Left cardiac atrium (tissue), 4 donors: Measurements from ENCODE around the gene ATG7. TPM values are rescaled to one million over a fixed set of nuclear protein-coding genes. Genes with fewer than 3 reads are reported as not detected.
"Not testable (repeated sequence)": the region's sequence is repeated elsewhere in the genome, so short reads cannot be mapped to it uniquely, and the experiment has no call there.

Experiments used
- ATAC-seq, 2 donors: fragments of 200-7000 bp; cut with Tn5 transposase; one replicate each; pipeline ENCODE4 v1.9.1; 2020; ENCODE audit warnings: mild to moderate bottlenecking in 2 of 2, moderate library complexity in 2 of 2
- DNase-seq: peaks from one replicate; pipeline ENCODE4 v3.0.0-alpha.2; 2020
- intact Hi-C, 2 donors: fragments of 100-400 bp; cut with DNase I; formaldehyde crosslinking; loops; one replicate each; pipeline versions ENCODE4 v1.14.1 to v1.15.1; 2022 to 2023
- total RNA-seq, 2 donors: library from RNA; stranded (reverse); fragmentation: NEBNext Ultra II Directional; extraction: Animal tissue kit (Norgen Biotek cat#: 25700); gene quantifications; one replicate each; pipeline ENCODE4 v1.2.1, GENCODE V29; 2021
- donor health status: DM: no; HTN: yes; CAD: no.
- donor health status: DM: no; HTN: yes; CAD: no; lungs with severe emphysema.
- donor health status: DM: yes; HTN: yes; CAD: no.
- donor health status: Dilated cardiomyopathy.

ATG7 gene
- total RNA-seq, 2 donors from 2014 or later, result 21.7 to 22.8 TPM

DNA sequence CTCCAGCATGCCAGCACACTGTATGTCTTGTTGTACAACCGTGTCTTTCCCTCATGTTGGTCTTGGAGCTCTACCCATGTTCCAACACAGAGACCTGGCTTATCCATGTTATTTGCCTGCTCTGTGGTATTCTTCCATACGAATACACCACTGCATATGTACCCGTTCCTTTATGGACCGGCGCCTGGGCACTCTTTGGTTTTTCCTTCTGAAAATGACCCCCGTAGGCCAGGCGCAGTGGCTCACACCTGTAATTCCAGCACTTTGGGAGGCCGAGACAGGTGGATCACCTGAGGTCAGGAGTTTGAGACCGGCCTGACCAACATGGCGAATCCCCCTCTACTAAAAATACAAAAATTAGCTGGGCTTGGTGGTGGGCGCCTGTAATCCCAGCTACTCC lies 300.5 kb downstream of the ATG7 start:
- ATAC-seq, DNase-seq, intact Hi-C loops: not testable (repeated sequence)

DNA sequence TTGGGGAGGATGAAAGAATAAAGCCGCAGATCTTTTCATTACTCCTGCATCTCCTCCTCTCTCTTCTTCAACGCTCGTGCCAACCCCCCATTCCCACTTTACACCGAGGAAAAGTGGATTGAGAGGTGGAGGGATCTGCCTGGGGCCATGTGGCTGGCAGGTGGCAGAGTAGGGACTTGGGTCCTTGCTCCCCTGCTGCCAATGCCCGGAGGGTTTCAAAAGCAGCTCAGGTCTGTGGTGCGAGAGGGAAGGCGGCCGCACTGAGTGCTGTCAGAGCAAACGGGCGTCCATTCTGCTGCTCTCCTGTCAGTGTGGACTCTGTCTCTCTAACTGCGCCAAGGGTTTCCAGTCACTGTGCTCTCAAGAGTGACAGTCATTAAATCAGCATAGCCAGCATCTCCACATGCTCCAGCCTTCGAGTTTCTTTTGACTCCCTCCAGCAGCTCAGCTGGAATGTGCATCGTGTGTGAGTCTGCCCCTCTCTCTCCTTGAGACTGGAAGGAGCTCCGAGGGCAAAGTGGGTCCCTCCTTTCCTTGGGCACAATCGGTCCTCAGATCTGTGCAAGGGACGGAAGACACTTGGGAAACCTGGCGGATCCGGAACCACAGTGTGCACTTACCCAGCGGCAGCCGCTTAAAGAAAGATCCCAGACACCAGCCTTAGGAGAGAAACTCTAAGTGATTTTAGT lies 302.9 kb downstream of the ATG7 start:
- intact Hi-C loops, result no loop called here
- DNase-seq (no peak), ATAC-seq (no peak)

DNA sequence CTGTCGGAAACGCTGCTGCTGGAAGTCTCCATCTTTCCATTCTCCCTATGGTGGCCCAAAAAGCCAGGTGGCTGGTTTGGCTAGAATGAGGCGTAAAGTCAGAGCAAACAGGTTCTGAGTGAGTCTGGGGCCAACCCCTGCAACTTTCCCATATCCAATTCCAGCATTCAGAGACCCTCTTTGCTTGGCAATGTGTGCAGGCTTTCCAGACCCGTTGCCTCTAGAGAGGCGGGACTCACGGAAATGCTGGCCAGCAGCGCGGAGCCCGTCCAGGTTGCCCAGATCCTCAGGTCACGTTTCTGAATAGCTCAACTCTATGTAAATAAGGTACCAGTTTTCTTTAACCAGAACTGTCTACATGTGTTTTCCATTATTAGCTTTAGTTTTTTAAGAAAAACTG lies 303.5 kb downstream of the ATG7 start:
- intact Hi-C loops, result no loop called here
- ATAC-seq (no peak), DNase-seq (no peak)

DNA sequence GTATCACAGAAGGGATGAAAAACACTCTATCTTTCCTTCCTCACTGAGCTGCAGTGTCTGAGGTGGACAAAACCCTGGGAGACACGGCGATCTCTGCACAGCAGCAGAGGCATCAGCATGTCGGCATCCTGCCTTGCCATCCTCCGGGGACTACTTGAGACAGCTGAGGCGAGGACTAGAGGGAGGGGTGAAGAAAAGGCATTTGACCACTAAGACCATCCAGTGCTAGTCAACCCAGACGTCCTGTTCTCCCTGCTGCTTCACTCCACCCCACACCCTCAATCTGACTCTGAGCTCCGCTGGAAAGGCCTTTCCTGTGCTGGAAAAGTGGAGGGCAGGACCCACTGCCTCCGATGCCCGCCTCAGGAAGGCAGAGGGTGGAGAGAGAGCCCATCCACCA lies 304.3 kb downstream of the ATG7 start:
- intact Hi-C loops, result no loop called here
- peak; percentile 35 to 46 for ATAC-seq
- no peak for DNase-seq

DNA sequence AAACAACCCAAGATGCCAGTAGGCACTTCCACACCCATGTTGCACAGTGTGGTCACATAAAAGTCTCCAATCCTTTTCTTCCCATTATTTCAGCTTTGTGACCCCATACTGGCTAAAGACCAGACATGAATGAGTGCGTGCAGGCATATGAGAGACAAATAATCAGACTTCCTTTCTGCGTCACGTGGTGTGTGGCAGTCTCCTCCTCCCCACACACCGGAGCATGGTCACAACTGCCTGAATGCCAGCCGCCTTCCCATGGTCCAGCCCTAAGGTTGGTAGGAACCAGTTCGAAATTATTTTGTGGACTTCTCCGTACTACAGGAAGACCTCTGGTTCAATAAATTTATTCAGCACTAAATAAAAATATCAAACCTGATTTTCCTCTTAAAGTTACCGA lies 306.0 kb downstream of the ATG7 start:
- DNase-seq, result no peak
- intact Hi-C loops, result no loop called here
- no peak for ATAC-seq

DNA sequence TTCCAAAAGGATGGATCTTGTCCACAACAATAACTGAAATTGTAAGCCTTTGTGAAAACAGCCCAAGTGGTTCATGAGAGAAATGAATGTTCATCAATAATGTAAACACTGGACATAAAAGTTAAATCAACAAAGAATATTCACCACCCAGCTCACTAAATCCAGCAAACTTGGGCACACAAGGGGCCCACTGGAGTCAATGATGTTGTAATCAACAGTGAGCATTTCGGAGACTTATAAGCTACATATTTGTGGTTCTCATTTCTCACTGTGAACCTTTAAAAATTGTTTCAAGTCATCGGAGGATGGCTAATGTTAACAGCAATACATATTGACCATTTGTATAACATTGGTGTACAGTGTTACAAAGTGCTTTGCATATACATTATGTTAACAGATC lies 308.4 kb downstream of the ATG7 start:
- DNase-seq (no peak), ATAC-seq (no peak)
- intact Hi-C loops, result no loop called here

DNA sequence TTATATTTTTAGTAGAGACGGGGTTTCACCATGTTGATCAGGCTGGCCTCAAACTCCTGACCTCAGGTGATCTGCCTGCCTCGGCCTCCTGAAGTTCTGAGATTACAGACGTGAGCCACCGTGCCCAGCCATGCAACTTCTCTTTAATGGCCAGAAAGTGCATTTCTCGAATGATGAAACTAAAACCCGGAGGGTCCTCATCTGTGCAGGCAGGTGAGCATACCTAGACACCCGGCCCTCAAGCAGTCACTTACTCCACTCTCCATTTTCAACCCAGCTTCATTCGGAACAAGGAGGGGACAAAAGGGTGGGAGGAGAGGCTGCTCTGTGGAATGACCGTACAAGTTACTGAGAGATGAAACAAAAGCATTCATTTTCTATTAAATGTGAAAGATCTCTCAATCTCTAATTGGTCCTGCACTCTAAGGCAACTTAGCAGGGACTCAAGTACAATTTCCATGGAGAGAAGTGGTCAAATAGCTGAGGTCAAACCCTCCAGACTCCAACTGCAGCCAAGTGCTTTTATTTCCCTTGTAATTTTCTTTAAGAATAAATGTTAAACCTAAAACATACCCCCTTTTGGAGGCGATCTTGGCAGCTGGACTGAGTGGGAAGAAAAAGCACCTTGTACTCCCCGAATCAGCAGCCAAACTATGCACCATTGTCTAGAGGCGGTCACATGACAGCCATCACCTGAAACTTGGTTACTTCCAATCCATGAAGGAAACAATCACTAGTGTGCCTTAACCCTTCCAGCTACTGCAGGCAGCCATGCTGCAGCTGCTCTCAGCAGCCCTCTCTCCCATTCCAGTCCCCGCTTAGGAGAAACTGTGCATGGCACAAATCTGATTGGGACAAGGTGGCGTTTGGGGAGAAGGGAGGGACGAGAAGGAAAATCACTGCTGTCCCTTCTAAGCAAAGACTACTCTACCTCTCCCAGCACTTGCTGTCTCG lies 309.3 kb downstream of the ATG7 start:
- DNase-seq, result no peak
- intact Hi-C loops, result no loop called here
- peak; percentile 21 to 31 for ATAC-seq

DNA sequence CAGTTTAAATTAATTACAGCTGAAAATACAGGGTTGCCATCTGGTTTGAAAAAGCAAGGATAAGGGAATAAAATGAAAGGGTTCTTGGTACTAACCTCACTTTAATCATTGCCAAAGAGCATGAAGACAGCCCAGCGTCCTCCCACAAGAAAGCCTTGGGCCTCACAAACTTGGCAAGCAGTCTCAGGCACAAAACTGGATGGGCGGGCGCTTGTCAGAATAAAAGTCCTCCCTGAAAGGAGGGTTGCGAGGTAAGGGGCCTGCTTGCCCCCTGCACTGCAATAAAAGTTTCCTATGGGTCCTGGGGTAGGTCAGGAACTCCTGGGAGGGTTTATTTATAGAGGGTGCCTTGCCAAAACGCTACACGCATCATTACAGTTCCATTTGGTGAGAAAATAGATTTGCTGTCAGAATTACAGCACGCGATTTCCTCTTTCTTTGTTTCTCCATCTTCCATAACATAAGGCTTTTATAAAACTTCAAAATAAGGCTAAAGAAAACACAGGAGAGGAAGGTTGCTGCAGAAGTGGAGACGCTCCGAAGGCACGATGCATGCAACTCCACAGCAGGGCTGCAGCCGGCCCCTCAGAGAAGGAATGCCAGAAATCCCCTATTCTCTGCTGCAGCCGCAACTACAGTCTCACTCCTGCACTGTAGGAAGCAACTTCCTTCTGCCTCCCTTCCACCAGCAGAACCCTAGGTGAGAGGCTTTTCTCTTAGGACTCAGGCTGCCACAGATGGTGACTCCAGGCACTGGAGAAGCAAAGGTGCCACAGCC lies 310.2 kb downstream of the ATG7 start:
- DNase-seq, result peak; percentile 73
- ATAC-seq, result peak; percentile 91 to 92
- intact Hi-C loops, result no loop called here

DNA sequence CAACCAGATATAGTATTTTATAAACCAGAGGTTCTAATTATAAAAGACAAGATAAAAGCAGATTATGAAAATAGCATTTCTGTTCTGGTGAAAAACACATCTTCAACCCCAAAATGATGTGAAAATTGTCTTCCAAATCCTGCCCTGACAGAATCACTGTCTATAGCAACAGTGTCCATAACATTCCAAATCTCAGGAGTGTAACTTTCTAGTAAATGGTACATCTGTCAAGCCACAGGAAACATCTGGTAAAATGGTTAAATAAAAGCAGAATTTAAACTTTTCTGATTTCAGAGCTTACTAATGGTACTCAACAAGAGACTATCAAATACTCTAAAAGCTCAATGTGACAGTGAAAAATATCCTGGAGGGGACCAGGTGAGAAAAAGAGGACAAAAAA lies 311.0 kb downstream of the ATG7 start:
- ATAC-seq (no peak), DNase-seq (no peak)
- intact Hi-C loops, result no loop called here

DNA sequence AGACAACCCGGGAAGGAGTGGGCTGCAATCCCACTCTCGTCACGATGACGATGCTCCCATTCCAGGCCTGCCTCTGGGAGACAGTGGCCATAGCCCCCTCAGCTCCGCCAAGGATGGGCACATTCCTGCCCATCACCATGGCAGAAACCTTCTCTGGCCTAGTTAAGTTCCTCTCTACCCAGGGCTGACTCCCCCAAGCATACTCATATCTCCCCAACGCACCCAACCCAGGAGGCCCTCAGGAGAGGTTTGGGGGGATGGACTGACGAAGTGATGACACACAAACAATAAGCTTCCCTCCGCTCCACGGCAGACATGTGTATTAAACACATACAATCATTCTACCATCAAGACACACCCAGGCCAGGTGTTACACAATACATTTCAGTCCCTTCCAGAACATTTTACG lies 311.4 kb downstream of the ATG7 start:
- intact Hi-C loops, result no loop called here
- ATAC-seq (peak in 1 of 2 donors; percentile 6), DNase-seq (no peak)

DNA sequence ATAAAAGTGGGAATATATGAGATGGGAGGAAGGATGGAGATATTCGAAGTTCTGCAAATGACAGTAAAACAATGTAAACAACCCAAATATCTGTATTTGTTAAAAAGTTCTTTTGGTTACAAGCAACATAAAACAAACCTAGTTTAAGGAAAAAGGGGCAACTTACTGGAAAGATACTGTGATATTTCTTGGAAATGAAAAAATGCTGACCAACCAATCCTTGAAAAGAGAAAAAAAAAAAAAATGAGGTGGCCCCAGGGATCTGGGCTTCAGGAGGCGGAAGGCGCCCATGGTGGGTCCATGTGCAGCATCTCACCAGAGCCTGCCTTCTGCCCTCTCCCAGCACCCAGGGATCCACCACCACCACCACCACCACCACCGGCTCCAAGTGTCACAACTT lies 312.4 kb downstream of the ATG7 start:
- DNase-seq (no peak), ATAC-seq (no peak)
- intact Hi-C loops, result no loop called here

DNA sequence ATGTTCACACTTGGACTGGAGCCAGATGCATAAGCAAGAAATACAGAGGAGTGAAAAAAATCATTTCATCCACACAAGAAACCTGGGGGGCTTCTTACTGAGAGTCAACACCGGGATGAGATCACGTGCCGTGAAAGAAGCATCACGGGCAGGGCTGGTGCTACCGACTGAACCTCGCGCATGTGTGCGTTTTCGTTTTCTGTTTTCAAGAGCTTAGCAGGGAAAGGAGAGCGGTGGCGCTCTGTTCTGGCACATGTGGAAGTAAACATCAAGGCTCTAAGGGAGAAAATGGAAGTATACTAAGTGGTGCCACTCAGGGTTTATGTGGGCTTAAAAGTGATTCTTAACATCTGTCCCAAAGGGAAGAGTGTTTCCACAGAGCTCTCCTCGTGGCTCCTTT lies 315.6 kb downstream of the ATG7 start:
- no peak for ATAC-seq
- DNase-seq, result no peak
- intact Hi-C loops, result no loop called here

DNA sequence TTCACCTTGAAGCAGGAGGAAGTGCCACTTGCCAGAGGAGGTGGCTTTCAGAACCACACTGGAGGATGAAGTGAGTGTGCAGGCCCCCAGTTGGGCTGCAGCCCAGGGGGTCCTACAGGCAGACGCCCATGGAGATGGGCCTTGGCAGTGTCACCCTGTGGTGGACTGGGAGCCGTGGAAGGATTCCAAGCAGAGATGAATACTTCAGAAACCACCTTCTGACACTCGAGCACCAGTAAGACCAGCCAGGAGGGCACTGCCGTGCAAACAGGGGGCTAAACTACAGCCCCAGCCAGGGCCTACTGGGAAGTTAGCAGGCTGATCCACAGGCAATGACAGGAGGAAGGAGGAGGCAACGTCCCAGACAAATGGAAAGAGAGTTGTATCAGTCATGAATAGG lies 316.1 kb downstream of the ATG7 start:
- intact Hi-C loops, result no loop called here
- ATAC-seq (no peak), DNase-seq (no peak)

DNA sequence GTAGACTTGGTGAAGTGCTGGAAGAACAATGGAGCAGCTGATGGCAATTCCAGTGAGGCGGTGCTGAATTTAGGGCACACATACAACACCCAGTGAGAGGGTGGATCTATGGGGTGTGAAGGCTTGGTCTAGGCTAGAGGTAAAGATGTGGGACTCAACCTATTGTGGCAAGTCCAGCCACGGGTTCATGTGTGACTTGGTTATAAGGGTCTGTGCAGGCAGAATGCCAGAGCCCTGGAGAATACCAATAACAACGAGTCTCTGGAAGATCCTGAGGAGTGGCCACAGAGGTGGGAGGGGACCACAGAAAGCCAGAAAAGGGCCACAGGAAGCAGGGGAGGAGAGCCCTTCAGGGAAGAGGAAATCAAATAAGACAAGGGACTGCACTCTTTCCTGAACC lies 316.6 kb downstream of the ATG7 start:
- no peak for DNase-seq
- ATAC-seq, result no peak
- intact Hi-C loops, result no loop called here

DNA sequence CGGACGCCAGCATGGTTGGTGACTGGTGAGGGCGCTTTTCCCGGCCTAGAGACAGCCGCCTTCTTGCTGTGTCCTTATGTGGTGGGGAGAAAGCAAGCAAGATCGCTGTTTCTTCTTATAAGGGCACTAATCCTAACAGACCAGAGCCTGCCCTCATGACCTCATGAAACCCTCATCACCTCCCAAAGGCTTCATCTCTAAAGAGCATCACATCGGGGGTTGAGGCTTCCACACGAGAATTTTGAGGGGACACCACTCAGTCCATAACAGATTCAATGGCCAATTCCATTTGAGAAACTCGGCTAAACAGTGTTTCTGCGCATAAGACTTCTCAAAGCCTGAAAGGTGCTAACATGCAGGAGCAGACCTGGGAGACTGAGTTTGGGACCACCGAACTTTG lies 317.5 kb downstream of the ATG7 start:
- intact Hi-C loops, result no loop called here
- ATAC-seq (no peak), DNase-seq (no peak)

DNA sequence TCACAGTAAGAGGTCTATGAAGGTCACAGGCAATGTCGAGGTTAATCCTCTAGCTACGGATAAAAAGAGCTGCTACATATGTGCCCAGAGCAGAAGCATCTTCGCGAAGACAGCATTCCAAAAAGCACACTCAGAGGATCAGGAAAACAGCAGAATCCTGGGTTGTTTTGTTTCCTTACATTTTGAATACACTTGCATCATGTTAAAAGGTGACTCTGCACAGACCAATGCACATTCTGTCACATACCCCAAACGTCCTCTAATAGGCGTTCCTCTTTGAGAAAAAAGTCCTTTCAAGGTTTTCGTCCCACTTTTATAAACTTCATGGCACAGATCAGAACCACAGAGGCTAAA lies 318.8 kb downstream of the ATG7 start:
- ATAC-seq (no peak), DNase-seq (no peak)
- intact Hi-C loops, result no loop called here

DNA sequence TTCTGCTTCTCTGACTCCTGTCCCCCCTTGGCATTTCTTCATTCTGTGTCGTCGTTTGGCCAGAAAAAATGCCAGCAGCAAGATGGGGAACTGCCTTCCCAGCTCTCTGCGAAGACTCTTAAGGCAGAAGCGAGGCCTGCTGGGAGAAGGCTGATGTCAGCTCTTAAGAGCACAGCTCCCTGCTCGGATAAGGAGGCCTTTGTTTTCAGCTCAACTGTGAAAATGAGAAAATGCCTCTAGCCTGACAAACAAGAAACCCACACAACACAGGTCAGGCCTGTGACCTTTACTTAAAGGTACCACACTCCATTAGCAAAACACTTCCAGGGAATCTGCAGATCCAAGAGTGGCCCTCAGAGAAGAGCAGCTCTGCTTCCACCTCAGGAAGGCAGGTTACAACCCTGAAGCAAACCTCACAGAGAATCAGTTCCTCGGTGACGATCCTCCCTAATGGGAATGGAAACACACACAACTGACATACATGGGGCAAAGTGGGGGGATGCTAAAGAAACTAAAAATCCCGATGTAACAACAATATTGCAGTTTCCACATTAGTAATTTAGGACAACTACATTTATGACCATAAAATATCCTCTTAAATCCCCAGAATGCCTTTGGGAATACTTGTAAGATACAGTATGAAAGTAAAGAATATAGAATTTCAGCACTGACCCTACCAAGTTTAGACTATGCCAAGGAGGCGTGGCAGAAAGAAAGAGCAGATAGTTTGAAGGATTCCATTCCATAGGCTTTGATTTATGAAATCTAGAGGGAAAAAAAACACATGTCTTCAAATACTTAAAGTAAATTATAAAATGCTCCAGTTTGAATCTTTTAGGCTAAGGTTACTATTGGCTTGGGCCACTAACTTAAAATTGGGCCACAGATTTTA lies 319.4 kb downstream of the ATG7 start:
- peak; percentile 86 to 88 for ATAC-seq
- intact Hi-C loops, result no loop called here
- peak; percentile 60 for DNase-seq

DNA sequence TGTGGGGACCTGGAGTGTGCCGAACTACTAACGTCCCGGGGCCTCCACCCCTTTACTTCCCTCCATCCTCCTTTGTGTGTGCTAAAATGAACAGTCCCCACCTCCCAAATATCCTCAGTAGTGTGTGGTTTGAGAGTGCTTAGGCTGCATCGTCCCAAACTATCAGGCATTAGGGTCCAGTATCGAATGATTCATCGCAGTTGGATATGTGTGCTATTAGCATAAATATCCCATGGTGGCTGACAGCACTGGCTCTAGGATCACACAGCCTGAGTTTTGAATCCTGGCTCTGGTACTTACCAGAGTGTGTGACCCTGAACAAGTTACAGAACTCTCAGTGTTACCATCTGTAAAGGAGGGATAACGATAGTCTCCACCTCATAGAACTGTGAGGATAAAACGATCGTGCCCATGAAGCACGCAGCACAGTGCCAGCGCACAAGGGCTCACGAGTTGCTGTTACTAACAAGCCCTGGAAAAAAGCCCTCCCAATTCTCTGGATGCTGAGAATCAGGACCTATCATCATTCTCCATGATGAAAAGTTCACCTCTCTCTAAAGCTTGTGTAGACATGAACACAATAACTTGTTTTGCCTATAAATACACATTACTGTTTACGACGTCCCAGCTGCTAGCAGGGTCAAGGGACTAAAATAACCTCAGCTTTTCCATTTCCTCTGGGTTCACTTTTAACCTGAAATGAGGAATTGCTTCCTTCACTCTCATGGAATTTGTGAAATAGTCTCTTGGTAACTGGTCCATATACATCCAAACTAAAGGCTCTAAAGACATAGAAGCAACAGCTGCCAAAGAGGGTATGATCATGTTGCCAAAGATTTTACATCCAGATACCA lies 320.5 kb downstream of the ATG7 start:
- no peak for DNase-seq
- ATAC-seq, result peak in 1 of 2 donors; percentile 55
- intact Hi-C loops, result no loop called here
